Tibial nerve (tissue), 4 donors: ENCODE results near the gene TJP1. TPM values are rescaled to one million over a fixed set of nuclear protein-coding genes. Genes with fewer than 3 reads are reported as not detected.

Source experiments
- DNase-seq, 2 donors: peaks; one replicate each; pipeline ENCODE4 v3.0.0-alpha.2; 2019; ENCODE audit warnings: low spot score in 2 of 2
- H3K27ac ChIP-seq, 4 donors: fragments of 200-600 bp; sonication (generic) in 3 of 4; one replicate each; pipeline ENCODE4 v1.5.1; 2017 to 2019; ENCODE audit warnings: mild to moderate bottlenecking in 1 of 4
- H3K27me3 ChIP-seq, 2 donors: fragments of 200-600 bp; sonication (generic) in 1 of 2; one replicate each; pipeline versions ENCODE4 v1.5.1 to v1.6.0; 2017 to 2019
- H3K36me3 ChIP-seq, 3 donors: fragments of 200-600 bp; sonication (generic); one replicate each; pipeline ENCODE4 v1.5.1; 2018 to 2019
- H3K4me1 ChIP-seq, 4 donors: fragments of 200-600 bp; sonication (generic) in 3 of 4; one replicate each; pipeline ENCODE4 v1.5.1; 2017 to 2019
- H3K4me3 ChIP-seq, 4 donors: fragments of 200-600 bp; sonication (generic) in 3 of 4; one replicate each; pipeline ENCODE4 v1.5.1; 2017 to 2019; ENCODE audit warnings: mild to moderate bottlenecking in 1 of 4, moderate library complexity in 1 of 4
- H3K9me3 ChIP-seq, 4 donors: fragments of 200-600 bp; sonication (generic) in 3 of 4; one replicate each; pipeline ENCODE4 v1.5.1; 2017 to 2019
- CTCF ChIP-seq, 5 experiments: fragments of 200-600 bp in 3 of 5; fragments of 450-650 bp in 2 of 5; sonication (generic) in 3 of 5; IDR thresholded peaks; one replicate each; pipeline ENCODE4 v1.5.1; 2016 to 2019; ENCODE audit warnings: antibody characterized with exemption in 5 of 5, mild to moderate bottlenecking in 3 of 5, moderate library complexity in 2 of 5
- EP300 ChIP-seq, 2 donors: sonication (generic); formaldehyde crosslinking; IDR thresholded peaks; one replicate each; pipeline ENCODE4 v1.6.1; 2017; ENCODE audit warnings: antibody characterized with exemption in 2 of 2, mild to moderate bottlenecking in 1 of 2
- POLR2A ChIP-seq, 2 donors: fragments of 450-650 bp; IDR thresholded peaks; one replicate each; pipeline ENCODE4 v1.6.1; 2017; ENCODE audit warnings: antibody characterized with exemption in 2 of 2, mild to moderate bottlenecking in 2 of 2, moderate library complexity in 2 of 2
- WGBS, 2 donors: methylation state at CpG; one replicate each; pipeline ENCODE4 v1.1.5; 2018; 5-methylcytosine and 5-hydroxymethylcytosine counted together
- total RNA-seq, 4 donors: library from RNA; depleted of rRNA; stranded (reverse); fragments of >200 nt; gene quantifications; one replicate each; pipeline ENCODE4 v1.1.0, GENCODE V29; 2016

The TJP1 gene
- total RNA-seq, 4 donors from 2014 or later, result 163 to 416 (median 403) TPM

GRCh38 chr15:29849716-29850115 lies 27.4 kb upstream of the TJP1 start:
- Histone ChIP-seq H3K4me1 (peaks cover 0 to 3% (median 0%) of the 10 kb centered on the region in 4 donors), H3K9me3 (peaks cover 0 to 24% (median 0%) of the 10 kb centered on the region in 4 donors), H3K27me3 (no peaks in the 10 kb centered on the region), H3K27ac (no peak overlapping the region), H3K36me3 (no peaks in the 10 kb centered on the region), H3K4me3 (no peak overlapping the region)
- no peak for TF ChIP-seq EP300 (IDR thresholded peaks at IDR 0.05)
- 95 to 97% methylated on average over 7 of the region's 7 CpGs for WGBS, 2 donors
- no peak for DNase-seq

- Histone ChIP-seq H3K27me3 (no peaks in the 10 kb centered on the region), H3K36me3 (no peaks in the 10 kb centered on the region), H3K4me3 (no peak overlapping the region), H3K4me1 (no peaks in the 10 kb centered on the region), H3K27ac (no peak overlapping the region), H3K9me3 (peaks cover 0 to 24% (median 0%) of the 10 kb centered on the region in 4 donors)
- TF ChIP-seq POLR2A (IDR thresholded peaks at IDR 0.05) (no peak), EP300 (IDR thresholded peaks at IDR 0.05) (no peak), CTCF (IDR thresholded peaks at IDR 0.05) (no peak)
- 95% methylated on average over 1 of the region's 1 CpG for WGBS, 2 donors
- no peak for DNase-seq
Observed at GRCh38 chr15:29849218-29849617, 26.9 kb upstream of the TJP1 start.

DNA sequence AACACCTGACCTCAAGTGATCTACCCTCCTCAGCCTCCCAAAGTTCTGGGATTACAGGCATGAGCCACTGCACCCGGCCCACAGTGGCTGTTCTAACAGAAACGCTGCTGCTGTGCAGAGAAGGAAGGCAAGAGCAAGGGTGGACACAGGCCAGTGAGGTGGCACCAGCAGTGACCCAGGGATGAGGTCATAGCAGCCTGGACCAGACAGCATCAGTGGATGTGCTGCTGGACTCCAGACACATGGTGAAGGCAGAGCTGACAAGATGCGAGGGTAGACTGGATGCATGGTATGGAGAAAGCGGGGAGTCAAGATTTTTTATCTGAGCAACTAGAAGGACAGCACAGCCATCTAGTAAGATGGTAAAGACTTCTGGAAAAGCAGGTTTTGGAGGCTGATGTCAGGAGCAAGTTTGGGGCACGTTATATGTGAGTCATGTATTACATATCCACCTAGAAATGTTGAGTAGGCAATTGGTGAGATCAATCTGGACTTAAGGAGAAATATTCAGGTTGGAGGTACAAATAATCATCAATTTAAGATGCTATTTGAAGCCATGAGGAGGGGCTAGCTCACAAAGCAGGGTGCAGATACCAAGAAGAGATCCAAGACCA lies 22.1 kb upstream of the TJP1 start:
- no peak for TF ChIP-seq POLR2A (IDR thresholded peaks at IDR 0.05)
- no peaks in the 10 kb centered on the region for H3K36me3 ChIP-seq
- 87 to 88% methylated on average over 5 of the region's 5 CpGs for WGBS, 2 donors

GRCh38 chr15:29842290-29842689 lies 20.0 kb upstream of the TJP1 start:
- Histone ChIP-seq H3K4me3 (no peak overlapping the region), H3K36me3 (no peaks in the 10 kb centered on the region), H3K27ac (no peak overlapping the region), H3K9me3 (peaks cover 0 to under 1% (median 0%) of the 10 kb centered on the region in 4 donors), H3K4me1 (peaks cover 0 to 24% (median 1%) of the 10 kb centered on the region in 4 donors), H3K27me3 (no peaks in the 10 kb centered on the region)
- no peak for TF ChIP-seq CTCF (IDR thresholded peaks at IDR 0.05)
- TF ChIP-seq POLR2A (IDR thresholded peaks at IDR 0.05), result no peak
- no peak for TF ChIP-seq EP300 (IDR thresholded peaks at IDR 0.05)
- WGBS, 2 donors, result 88 to 95% methylated on average over 5 of the region's 5 CpGs
- no peak for DNase-seq

More for the DNA sequence above, 22.1 kb upstream of the TJP1 start:
- DNase-seq, result no peak
- Histone ChIP-seq H3K4me1 (peaks cover 0 to 24% (median 1%) of the 10 kb centered on the region in 4 donors), H3K27ac (no peak overlapping the region), H3K27me3 (no peaks in the 10 kb centered on the region), H3K4me3 (no peak overlapping the region), H3K9me3 (peaks cover 0 to 13% (median 0%) of the 10 kb centered on the region in 4 donors)

- no peak overlapping the region for H3K4me3 ChIP-seq
- no peaks in the 10 kb centered on the region for H3K9me3 ChIP-seq
- peak overlapping the region in 2 of 4 donors; percentile 14 to 65 for H3K27ac ChIP-seq
- no peaks in the 10 kb centered on the region for H3K27me3 ChIP-seq
- no peak for DNase-seq
- H3K4me1 ChIP-seq, result peaks cover 0 to 29% (median 1%) of the 10 kb centered on the region in 4 donors
- no peak for TF ChIP-seq POLR2A (IDR thresholded peaks at IDR 0.05)
- no peak for TF ChIP-seq CTCF (IDR thresholded peaks at IDR 0.05)
- TF ChIP-seq EP300 (IDR thresholded peaks at IDR 0.05), result no peak
- H3K36me3 ChIP-seq, result no peaks in the 10 kb centered on the region
- 24 to 31% methylated on average over 3 of the region's 3 CpGs for WGBS, 2 donors
Observed at GRCh38 chr15:29840926-29841325, 18.7 kb upstream of the TJP1 start.

GRCh38 chr15:29840054-29840453 lies 17.8 kb upstream of the TJP1 start:
- Histone ChIP-seq H3K9me3 (no peaks in the 10 kb centered on the region), H3K27ac (no peak overlapping the region), H3K4me1 (peaks cover 0 to 38% (median 1%) of the 10 kb centered on the region in 4 donors), H3K4me3 (no peak overlapping the region), H3K36me3 (no peaks in the 10 kb centered on the region), H3K27me3 (no peaks in the 10 kb centered on the region)
- 86 to 90% methylated on average over 3 of the region's 3 CpGs for WGBS, 2 donors
- TF ChIP-seq CTCF (IDR thresholded peaks at IDR 0.05) (no peak), EP300 (IDR thresholded peaks at IDR 0.05) (no peak), POLR2A (IDR thresholded peaks at IDR 0.05) (no peak)
- no peak for DNase-seq
